Hematopoietic multipotent progenitor cell treated with erythropoietin and hydrocortisone succinate and interleukin-3 and kit ligand, for 6 days (in vitro differentiated cells): Measurements from ENCODE around the gene GPX7.
"Not testable (repeated sequence)": the region's sequence is repeated elsewhere in the genome, so short reads cannot be mapped to it uniquely, and the experiment has no call there.

Experiments
- DNase-seq: peaks from one replicate; pipeline ENCODE4 v3.0.0-alpha.2; 2015

GPX7 gene

DNA sequence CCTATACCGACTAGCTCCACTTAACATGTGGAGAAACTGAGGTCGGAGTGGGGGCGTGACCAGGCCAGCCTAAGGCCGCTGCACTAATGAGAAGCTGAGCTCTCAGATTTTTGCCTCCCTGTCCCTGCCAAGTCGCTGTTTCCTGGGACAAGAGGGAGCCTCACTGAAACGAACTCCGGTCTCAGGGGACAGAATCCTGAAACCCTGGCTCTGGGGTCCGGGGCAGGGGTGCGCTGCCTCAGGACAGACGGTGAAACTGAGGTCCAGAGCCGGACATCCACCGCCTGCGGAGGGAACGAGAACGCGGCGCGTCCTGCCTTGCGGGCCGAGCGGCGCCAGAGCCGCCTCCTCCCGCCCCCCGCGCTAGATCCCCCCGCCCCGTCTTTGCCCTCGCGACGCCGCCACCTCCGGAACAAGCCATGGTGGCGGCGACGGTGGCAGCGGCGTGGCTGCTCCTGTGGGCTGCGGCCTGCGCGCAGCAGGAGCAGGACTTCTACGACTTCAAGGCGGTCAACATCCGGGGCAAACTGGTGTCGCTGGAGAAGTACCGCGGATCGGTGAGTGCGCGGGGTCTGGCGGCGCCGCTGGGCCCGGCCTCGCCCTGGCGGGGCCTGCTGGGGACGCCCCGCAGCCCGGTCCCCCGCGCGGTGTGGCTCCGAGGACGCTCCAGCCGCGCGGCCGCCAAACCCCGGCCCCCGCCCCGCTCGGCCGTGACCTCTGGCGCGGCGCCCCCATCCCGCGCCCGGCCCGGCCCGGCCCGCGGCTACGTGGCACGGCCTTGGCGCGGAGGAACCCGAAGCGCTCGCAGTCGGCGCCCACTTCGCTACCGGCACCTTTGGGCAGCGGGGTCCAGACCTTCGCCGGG, at the start of gene GPX7:
Gene GPX7, plus strand, starts transcription at position 381 of the 865 bp plus-strand sequence. Its CDS starts 39 bp downstream, at position 420.
- peak; percentile 55 for DNase-seq

DNA sequence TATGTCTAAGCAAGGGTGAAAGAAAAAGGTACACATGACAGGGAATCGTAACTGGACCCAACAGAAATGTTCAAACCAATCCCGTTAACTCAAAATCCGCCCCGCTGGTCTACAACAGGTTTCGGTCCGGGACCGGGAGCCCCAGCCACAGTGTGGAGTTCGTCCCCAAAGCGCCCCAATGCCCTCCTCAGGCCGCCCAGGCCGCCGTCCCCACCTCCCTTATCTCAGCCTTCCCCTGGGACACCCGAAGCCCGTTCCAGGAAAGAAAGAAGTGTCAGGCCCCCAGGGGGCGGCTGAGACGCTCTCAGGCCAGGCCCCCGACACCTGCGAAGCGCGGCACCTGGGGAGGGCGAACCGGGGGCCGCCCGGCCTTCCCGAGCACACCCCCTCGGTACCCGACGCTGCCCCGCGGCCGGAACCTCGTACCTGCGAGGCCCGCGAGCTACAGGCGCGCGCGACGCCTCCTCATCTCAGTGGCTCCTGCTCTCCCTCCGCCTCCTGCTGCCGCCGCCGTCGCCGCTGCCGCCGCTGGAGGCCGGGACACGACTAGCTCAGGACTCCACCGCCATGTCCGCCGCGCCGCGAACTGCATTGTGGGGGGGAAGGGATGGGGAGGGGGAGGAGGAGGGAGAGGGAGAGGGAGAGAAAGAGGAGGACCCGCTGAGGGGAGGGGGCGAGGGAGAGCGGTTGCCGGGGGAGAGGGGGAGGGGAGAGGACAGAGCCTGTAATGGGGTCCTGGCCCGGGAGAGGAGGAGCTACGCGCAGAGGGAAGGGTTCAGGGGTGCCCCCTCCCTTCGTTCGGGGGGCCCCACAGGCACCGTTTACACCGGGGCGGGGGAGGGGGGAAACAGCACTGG, 49.4 kb upstream of the GPX7 start, which contains the start of gene TUT4:
Gene TUT4, minus strand, starts transcription at position 588 of the 857 bp plus-strand sequence. CDS start 26,812 bp downstream, outside the sequence.
- peak; percentile 79 for DNase-seq

DNA sequence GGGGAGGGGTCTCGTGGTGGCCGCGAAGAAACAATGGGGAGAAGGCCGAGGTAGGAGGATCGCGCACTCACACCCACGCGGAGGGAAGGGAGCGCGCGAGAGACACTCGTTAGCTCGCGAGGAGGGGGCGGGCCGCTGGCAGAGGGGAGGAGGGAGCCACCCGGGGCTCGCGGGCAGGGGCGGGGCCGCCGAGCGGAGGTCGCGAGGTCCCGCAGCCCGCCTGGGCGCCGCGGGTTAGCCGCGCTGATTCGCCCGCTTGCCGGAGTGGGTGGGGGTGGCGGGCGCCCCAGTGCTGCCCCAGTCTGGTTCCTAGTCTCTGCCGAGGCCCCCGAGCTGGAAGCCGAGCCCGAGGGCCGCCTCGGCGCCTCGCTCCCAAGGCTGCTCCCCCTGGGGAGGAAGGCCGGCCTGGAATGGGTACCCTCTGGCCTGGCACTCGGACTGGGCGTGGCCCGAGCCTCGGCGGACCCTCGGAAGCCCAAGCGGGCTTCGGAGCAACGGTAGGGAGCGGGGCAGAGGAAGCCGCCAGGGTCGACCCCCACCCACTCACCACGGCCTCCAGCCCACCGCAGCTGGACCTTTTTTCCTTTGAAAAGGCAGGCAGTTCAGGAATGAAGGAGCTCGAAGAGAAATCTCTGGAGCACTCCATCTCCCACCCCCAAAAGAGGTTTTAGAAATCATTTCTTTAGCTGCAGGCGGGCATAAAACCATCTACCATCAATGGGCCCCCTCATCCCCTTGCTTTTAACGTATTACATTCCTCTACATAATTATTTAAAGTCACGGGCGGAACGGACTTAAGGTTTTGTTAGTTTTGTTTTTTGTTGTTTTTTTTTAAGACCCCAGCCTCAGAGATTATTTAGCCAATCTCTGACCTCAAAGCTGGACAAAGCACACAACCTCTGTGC, 48.6 kb upstream of the GPX7 start:
- DNase-seq = peak; percentile 86

- no peak for DNase-seq
These were observed 47.9 kb upstream of the GPX7 start for GRCh38 chr1:52554267-52554640.

GRCh38 chr1:52554756-52555155, 47.4 kb upstream of the GPX7 start:
- no peak for DNase-seq

DNA sequence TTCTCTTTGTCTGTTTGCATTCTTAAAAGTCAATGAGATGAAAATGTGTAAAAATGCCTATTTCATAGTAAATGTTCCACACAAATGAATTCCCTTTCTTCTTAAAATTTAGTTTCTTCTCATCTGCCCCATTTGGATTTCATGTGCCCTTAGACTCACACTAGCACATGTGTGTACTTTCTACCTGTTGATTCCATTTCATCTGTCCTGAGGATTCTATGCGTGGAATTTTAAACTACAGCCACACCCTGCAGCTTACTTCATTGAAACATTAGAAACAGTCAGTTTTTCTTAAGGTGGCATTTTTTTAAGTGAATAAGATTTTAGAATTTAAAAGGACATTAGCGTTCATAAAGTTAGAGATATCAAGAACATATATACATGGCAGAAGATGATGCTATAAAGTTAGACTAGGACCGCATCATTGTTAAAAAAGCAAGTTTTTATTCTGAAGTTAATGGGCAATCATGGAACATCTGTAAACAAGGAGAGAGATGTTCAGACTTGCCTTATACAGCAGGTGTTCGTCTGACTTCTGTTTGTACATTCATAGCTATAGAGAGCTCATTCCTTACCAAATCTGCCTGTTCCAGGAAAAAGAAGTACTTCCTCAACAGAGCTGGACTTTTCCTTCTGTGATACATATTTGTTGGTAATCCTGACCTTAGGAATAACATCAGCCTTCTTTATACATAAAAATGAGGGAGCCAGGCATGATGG, 45.4 kb upstream of the GPX7 start:
- DNase-seq = no peak

GRCh38 chr1:52558941-52559340, 43.2 kb upstream of the GPX7 start:
- DNase-seq = no peak

GRCh38 chr1:52559875-52560274, 42.3 kb upstream of the GPX7 start:
- no peak for DNase-seq

DNA sequence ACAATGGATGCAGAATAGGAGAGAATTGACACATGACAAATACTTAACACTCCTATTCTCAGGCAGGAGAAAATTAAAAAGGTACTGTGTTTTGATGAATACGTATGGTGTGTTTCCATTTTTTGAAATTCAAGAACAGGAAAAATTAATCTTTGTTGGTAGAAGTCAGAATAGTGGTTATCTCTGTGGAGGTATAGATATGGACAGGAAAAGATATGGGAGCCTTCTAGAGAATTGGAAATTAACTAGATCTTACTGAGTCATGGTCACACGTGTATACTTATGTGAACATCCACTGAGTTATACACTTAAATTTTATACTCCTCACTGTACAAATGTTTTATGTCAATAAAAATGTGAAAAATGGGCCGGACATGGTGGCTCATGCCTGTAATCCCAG, 39.4 kb upstream of the GPX7 start:
- peak; percentile 19 for DNase-seq

DNA sequence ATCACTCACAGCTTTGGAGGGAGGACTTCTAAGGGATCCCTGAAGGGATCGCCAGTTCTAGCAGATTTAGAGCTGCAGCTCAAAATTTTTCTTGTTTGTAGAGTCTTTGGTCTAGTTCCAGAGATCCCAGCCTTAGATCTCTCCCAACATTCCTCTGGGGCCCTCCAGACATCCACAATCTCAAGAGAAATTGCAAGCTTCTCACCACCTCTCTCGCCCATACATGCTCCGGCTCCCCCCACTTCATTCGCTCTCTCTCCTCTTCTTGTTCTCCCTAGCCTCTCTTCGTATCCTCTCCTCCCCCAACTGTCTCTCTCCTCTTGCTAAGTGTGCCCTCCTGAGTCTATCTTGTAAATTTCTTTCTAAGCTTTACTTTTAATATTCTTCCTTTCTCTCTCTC, 34.2 kb upstream of the GPX7 start:
- no peak for DNase-seq

- DNase-seq = peak; percentile 29
These were observed 32.5 kb upstream of the GPX7 start for GRCh38 chr1:52569449-52570210.

DNA sequence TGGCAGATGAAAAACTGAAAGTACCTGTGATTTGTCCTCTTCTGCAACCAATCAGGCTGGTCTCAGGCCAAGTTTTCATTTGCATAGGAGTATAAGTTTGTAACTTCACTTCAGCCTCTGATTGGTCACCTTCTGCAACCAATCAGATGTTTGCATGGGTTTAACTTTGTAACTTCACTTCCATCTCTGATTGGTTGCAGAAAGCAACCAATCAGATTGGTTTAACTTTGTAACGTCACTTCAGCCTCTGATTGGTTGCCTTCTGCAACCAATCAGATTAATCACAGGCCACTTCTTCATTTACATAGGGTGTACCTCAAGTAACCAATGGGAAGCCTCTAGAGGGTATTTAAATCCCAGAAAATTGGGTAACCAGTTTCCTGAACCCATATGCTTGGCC, 30.4 kb upstream of the GPX7 start:
- peak; percentile 17 for DNase-seq

GRCh38 chr1:52572387-52572786, 29.8 kb upstream of the GPX7 start:
- no peak for DNase-seq

DNA sequence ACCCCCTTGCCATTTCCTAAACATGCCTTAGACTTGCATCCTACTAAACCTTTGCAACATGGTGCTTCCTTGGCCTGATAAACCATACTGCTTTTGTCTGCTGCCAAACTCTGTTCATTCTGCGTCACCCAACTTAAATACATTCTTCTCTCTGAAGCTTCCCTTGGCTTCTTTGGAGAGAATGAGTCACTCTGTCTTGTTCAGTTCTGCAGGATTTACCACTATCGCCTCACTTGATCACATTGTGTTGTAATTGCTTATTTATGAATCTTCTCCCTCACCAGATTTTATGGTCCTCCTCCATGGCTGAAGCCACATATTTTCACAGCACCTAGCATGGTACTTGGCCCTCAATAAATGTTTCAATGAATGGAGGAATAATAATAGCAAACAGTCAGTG, 27.6 kb upstream of the GPX7 start:
- DNase-seq = no peak

GRCh38 chr1:52576074-52576473, 26.1 kb upstream of the GPX7 start:
- DNase-seq = no peak

DNA sequence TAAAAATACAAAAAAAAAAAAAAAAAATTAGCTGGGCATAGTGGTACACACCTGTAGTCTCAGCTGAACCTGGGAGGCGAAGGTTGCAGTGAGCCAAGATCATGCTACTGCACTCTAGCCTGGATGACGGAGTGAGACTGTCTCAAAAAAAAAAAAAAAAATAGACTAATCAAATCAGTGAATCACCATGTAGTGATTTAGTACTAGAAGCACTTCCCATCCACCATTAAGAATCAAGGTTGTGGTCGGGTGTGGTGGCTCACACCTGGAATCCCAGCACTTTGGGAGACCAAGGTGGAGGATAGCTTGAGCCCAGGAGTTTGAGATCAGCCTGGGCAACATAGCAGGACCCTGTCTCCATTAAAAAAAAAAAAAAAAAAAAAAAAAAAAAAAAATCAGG, 24.1 kb upstream of the GPX7 start:
- not testable (repeated sequence) for DNase-seq

GRCh38 chr1:52579415-52579814, 22.8 kb upstream of the GPX7 start:
- DNase-seq = no peak

DNA sequence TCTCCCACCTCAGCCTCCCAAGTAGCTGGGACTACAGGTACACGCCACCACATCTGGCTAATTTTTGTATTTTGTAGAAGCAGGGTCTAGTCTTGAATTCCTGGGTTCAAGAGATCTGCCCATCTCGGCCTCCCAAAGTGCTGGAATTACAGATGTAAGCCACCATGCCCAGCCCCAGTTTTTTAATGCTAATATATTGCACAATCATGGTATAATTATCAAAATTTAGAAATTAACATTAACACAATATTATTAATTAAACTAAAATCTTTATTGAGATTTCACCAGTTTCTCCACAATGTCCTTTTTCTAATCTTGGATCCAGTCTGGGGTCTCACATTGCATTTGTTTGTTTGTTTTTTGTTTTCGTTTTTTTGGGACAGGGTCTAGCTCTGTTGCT, 21.9 kb upstream of the GPX7 start:
- DNase-seq = no peak

DNA sequence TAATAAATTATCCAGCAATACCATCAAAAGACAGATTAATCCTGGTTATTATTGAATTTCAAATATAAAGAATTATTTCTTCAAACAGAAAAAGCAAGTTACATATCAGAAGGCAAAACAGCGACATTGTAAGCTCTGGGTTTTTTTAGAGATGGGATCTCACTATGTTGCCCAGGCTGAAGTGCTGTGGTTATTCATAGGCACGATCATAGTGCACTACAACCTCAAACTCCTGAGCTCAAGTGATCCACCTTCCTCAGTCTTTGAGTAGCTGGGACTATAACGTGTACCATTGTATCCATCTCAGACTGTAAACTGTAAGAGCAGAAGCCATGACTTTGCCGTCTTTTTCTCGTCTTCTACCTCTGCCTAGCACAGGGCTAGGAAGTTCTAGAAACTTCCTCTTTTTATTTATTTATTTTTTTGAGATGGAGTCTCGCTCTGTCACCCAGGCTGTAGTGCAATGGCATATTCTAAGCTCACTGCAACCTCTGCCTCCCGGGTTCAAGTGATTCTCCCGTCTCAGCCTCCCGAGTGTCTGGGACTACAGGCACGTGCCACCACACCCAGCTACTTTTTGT, 20.0 kb upstream of the GPX7 start:
- DNase-seq = no peak

- DNase-seq = no peak
These were observed 16.7 kb upstream of the GPX7 start for GRCh38 chr1:52585474-52585873.

DNA sequence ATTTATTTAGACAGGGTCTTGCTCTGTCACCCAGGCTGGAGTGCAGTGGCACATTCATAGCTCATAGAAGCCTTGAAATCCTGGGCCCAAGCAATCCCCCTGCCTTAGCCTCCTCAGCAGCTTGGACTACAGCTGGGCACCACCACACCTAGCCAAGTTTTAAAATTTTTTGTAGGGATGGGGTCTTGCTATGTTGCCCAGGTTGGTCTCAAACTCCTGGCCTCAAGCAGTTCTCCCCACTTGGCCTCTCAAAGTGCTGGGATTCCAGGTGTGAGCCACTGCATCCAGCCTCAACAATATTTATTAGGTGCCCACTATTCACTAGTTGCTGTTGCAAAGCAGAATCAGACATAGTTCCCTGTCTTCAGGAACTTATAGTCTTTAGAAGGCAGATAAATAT, 14.1 kb upstream of the GPX7 start:
- DNase-seq = no peak
